ENCODE data around the gene ARHGEF7.

The ARHGEF7 gene

DNA sequence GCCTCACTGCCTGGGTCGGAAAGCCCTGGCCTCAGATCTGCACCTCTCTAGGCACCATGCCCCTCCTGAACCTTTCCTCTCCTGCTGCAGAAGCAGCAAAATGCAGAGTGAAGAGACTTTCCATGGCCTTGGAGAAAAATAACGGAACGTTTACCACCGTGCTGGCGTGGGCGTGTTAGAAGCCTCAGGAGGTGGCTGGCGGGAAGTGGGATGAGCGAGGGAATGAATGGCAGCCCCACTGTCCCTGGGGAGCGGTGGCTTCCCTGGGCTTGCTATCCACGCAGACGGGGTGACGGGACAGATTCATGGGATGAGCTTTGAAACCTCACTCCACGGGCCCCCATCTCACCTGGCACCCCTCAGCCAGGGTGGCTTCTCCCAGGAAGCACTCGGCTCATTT lies 209.6 kb downstream of the ARHGEF7 start:
- DNase-seq (ENCODE audit: low spot score), result no peak

DNA sequence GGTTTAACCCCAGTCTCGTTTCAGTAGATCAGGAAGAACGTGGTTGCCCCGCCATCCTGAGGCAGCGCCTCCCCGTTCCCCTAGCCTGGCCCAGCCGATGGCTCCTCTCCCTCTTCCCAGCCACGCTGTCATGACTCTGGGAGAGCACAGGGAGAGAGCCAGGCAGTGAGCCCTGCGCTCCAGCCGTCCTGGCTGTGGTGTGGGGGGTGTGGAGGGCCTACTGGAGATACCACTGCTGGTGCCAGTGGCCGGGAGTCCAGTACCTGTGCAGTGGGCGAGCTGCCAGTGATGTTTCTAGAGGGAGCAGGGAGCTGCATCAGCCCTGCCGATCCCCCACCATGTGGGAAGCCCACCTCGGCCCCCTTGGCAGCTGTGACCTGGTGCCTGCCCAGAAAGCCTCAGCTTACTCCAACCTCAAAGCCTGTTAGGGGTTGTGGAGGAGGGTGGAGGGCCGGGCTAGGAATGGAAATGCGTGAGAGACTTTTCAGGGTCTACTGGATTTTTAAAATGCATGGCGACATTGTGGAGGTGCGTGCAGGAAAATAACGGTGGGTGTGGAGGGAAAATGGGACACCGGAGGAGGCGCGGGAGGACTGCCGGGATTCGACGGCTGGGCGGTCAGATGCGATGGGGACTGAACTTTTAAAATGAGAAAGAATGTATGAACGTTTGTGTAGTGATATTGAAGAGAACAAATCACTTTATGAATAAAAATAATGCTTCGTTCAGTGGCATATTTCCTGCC lies 210.2 kb downstream of the ARHGEF7 start:
- DNase-seq (ENCODE audit: low spot score), result no peak

DNA sequence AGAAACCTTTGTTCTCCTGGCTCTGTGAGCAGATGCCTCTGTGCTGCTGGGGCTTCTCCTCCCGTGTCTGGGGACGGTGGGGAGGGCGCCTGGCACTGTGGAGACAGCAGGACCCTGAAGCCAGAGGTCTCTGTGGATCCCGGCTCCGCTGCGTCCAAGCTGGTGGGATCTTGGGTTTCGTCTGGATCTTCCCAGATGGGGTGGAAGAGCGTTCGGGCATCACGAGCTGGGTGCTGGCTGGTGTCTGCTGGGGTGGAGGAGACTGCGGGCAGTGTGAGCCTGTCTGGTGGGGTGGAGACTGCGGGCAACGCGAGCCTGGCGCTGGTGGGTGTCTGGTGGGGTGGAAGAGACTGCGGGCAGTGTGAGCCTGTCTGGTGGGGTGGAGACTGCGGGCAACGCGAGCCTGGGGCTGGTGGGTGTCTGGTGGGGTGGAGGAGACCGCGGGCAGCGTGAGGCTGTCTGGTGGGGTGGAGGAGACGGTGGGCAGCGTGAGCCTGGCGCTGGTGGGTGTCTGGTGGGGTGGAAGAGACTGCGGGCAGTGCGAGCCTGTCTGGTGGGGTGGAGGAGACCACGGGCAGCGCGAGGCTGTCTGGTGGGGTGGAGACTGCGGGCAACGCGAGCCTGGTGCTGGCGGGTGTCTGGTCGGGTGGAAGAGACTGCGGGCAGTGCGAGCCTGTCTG lies 211.0 kb downstream of the ARHGEF7 start:
- no peak for DNase-seq (ENCODE audit: low spot score)

DNA sequence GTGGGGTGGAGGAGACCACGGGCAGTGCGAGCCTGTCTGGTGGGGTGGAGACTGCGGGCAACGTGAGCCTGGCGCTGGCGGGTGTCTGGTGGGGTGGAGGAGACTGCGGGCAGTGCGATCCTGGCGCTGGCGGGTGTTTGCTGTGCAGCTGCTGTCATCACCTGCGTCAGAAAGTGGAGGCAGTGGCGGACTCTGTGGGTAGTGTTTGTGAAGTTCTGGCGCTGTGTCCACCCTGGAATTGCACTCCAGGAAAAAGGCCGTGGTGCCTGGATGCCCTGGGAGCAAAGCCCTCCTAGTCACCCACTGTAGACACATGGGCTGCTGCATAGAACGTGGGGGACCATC lies 211.5 kb downstream of the ARHGEF7 start:
- no peak for DNase-seq (ENCODE audit: low spot score)

DNA sequence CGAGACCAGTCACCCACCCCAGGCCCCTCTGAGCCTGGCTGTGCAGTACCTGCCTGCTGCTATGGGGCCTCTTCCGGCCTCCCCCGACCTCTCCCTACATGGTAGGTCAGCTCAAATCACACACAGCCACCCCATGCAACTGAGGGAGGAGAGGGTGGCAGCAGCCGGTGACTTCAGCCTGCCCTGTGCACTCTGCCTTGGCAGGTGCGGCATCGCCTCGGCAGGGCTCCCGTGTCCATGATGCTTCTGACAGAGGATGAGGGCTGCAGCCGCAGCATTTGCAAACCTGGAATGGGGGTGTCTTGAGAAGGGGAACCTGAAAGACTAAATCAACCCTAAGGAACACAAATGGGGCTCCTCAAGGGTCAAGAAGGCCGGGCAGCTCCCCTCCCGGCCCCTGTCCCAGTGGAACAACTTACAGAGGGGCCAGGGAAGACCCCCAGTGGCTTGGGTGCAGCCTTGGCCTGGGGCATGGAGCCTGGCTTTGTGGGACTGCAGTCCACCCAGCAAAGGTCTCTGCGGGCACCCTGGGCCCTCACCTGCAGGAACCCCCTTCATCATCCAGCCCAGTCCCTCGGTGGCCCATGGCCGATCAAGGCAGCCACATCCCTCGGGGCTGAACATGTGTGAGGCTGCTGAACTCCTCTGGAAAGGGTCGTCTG lies 212.0 kb downstream of the ARHGEF7 start:
- DNase-seq (ENCODE audit: low spot score), result no peak

DNA sequence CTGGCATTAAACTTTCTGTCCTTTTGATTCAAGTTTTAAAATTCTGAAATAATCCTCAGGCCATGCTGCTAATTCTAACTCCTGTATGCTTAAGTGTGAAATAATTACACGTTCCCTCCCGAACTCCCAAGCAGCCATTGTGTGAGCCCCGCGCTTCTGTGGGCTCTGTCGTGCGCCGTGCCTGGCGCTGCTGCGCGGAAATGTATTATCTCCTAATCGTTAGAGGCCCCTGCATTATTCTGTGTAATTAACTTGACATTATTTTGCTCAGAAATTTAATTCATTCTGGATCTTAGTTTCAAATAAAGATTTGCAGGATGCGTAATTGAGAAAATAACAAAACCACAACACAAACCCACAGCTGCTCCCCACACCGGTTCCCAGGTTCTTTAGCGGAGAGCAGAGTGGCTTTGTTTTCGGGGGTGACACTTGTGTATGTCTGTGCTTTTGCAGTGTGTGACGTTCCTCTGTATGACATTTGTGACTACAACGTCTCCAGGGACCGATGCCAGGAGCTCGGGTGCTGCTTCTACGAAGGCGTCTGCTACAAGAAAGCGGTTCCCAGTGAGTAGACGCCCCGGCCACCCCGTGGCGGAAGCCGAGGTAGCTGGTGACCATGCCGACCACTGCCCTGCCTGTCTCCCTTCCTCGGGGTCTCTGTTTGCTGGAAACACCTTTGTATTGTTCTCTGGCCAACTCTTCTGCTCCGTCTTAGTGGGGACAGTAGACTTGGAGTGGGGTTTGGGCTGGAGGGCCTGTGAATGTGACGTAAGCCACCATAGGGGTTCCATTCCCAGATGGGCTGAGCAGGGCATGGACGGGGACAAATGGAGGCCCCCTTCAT lies 212.8 kb downstream of the ARHGEF7 start:
- DNase-seq (ENCODE audit: low spot score), result no peak

DNA sequence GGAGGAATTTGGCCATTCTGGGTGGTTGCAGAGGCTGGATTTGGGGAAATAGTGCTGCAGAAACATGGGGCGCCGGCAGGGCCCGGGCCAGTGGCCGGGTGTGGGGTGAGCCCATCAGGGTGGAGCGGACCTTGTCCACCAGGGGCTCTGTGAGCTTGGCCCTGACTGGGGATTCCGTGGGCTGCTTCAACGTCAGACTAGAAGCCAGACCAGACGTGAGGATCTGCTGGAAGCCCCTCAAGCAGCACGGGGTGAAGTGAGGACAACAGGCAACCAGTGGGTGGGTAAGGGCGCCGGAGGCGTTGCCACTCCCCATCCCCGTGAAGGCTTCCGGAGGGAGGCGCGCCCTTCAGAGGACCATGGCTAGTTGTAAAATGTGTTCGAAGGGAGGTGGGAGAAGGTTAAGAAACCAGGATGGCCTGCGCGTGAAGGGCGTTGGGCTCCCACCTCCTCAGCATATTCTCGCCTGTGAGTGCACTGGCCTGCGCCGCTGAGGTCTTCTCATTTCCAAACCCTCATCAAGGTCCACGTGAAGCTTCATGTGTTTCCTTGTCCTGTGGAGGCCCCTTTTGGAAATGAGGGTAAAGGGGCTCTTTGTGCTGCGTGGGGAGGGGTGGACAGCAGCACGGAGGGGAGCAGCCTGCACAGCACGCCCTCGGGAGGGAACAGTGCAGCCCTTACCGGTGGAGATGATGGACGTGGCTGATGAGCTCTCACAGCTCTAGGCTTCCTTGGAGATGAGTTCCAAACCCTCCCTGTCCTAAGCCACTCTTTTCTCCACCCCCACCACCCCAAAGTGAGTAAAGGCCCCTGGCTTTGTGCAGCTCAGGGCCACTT lies 213.7 kb downstream of the ARHGEF7 start:
- DNase-seq (ENCODE audit: low spot score), result no peak

DNA sequence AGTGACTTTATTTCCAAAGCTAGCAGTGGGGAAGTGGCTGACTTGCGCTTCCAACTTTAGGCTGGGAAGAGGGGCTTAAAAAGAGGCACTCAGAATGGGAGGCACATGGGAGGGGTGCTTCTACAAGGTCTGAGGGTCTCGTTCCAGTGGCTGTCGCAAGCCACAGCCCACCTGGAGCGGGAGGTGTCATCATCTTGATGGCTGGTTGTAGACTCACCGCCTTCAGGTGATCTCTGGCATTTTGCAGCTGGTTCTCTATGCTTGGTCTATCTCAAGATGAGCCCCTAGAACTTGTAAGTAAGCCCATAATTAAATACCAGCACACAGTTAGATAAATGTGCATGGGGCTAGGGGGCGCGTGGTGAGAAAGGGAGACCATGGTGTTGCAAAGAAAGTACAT lies 214.5 kb downstream of the ARHGEF7 start:
- no peak for DNase-seq (ENCODE audit: low spot score)

DNA sequence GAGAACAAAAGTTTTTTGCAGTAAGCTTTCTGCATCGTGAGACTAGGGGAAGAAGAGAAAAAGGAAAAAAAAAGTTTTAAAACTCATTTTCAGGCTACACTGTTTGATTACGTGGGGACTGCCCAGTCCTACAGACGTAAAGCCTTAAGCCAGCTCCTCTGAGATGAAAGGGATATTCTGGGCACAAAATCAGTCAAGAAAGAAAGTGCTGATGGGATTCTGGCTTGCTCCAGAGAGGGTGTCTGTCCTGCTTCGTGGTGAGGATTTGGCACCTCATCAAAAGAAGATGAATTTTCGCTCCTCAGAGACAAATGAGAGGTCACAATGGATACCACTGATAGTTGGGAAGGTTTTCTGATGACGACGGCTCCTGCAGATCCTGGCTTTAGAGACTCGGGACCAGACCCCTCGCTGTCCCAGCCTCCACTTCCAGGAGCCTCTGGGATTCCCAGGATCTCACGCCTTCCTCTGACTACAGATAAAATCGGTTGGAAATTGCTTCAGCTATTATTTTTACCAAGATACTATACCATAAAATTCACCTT lies 215.0 kb downstream of the ARHGEF7 start:
- no peak for DNase-seq (ENCODE audit: low spot score)

DNA sequence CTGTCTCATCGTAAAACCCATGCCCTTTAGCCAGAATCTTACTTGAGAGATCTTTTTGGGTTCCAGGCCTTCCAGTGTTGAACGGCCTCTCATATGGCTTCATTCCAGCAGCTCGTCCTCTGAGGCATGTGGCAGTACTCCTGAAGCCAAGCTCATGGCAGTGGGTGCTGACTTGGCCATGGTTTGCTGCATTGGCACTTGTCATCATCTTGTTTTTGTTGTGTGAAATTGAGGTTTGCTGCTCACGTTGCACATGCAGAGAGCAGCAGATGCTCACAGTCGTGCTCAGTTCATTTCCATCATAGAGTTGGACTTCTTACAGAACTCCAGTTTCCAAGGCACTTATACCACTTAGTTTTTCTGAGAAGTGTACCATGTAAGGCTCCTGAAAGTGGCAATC lies 220.2 kb downstream of the ARHGEF7 start:
- no peak for DNase-seq (ENCODE audit: low spot score)

DNA sequence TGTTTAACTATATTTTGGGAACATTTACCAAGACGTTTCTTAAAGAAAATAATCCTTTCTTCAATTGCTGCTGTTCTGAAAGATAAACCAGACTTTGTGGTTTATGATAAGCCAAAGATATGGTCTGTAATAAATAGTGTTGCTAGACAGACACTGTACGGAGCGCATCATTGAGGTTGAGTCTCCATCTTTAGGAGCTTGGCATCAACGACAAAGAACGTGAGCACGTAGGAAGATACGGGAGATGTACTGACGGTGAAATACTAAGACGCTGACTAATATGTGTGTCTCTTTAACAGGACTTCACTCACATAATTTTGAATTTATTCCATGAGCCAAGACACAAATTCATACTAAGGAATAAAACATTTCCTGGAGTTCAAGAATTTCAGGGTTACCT lies 221.6 kb downstream of the ARHGEF7 start:
- no peak for DNase-seq (ENCODE audit: low spot score)

DNA sequence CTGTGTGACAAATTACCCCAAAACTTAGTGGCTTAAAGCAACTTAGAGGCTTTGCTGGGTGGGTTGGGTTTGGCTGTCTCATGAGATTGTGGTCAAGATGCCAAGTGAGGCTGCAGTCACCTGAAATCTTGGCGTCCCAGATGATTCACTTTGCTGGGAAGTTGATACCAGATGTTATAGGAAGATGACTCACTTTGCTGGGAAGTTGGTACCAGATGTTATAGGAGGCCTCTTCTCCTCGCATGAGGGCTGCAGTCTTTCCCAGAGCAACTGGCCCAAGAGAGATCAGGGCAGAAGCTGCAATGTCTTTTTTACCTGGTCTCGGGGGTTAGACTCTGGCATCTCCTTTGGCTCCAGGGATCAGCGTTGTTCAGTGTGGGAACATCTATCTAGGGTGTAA lies 222.1 kb downstream of the ARHGEF7 start:
- DNase-seq (ENCODE audit: low spot score), result no peak

DNA sequence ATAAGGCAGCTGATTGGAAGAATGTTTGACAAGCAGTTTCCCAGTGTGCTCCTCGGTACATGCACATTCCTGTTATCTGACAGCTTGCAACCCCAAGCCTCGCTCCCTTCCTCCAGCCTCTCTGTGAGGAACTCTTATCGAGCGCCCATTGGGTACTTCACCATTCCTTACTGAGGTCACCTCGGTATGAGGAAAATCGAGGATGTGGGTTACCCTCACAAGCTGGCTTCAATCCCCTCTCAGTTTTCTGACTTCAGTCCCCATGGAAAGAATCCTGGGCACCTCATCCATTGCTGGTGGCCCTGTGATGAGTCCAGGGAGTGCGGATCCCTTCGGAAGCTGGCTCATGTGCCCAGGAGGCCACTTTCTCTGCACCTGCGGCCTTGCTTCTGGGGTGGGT lies 222.6 kb downstream of the ARHGEF7 start:
- no peak for DNase-seq (ENCODE audit: low spot score)

DNA sequence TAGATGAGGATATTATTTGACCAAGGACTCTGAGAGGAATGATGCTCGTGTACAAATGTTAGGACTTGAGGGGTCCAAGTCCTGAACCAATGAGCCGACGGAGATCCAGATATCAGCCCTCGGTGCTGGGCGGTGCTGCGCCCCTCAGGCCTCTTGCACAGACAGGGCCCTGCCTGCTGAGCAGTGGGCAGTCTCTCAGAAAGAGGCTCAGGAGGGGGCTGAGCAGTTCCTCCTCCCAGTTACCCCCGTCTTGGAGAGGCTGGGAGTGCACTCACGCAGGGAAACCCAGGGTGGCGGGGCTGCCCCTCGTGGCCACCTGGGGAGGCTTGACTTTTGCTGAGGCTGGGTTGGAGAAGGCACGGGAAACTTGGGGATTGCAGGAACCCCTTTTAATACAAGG lies 223.7 kb downstream of the ARHGEF7 start:
- DNase-seq (ENCODE audit: low spot score), result no peak

DNA sequence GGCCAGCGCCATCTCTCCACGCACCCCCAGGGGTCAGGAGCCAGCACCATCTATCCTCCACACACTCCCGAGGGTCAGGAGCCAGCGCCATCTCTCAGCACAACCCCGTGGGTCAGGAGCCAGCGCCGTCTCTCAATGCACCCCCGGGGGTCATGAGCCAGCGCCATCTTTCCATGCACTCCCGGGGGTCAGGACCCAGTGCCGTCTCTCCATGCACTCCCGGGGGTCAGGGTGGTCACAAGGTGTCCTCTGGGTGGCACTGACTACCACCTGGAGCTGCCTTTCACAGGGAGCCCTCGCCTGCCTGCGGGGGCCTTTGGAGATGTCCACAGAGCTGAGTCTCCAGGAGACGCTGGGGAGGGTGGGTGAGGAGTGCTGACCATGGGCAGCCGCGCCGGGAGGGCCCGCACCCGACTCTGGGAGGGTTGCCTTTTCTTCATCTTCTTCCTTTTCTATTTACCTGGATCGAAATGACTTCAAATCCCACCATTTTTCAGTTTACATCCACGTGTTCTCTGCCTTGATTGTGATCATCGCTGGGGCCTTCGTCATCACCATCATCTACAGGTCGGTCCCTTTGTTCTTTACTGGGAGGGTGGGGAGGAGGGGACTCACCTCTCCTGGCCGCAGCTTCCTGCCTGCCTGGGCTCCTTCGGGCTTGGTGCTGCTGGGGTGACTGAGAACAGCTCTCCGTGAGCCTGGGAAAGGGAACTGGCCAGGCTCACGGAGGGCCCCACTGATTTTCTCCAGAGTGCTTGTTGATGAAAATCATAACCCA lies 224.4 kb downstream of the ARHGEF7 start:
- DNase-seq (ENCODE audit: low spot score), result no peak

DNA sequence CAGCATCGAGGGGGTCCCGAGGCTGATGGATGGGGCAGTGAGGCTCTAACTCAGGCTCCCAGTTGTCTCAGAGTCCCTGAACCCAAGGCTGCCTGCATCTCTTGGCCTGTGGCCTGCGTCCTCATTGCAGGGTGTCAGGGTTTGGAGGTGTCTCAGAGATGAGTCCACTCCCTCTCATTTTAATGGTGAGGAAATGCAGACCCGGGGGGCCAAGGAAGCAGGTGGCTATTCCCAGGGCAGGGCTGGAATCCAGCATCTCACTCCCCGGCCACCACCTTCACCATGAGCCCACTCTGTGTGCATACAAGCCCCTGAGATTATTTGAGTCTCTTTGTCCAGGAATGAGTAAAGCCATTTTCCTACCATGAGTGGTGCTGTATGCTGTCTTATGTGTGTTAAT lies 226.8 kb downstream of the ARHGEF7 start:
- no peak for DNase-seq (ENCODE audit: low spot score)

DNA sequence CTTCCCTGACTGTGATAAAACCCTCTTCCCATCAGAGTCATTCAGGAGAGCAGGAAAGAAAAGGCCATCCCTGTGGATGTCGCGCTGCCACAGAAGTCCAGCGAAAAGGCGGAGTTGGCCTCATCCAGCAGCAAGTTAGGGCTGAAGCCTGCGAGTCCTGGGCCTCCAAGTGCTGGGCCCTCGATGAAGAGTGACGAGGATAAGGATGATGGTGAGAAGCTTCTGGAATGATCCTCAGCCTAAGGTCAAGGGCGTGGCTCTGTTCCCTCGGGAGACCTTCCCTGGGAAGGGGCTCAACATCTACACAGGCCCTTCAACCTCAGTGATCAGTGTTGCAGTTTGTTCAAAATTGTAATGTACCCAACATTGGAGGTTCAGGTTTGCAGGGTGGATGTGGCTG lies 227.6 kb downstream of the ARHGEF7 start:
- no peak for DNase-seq (ENCODE audit: low spot score)

DNA sequence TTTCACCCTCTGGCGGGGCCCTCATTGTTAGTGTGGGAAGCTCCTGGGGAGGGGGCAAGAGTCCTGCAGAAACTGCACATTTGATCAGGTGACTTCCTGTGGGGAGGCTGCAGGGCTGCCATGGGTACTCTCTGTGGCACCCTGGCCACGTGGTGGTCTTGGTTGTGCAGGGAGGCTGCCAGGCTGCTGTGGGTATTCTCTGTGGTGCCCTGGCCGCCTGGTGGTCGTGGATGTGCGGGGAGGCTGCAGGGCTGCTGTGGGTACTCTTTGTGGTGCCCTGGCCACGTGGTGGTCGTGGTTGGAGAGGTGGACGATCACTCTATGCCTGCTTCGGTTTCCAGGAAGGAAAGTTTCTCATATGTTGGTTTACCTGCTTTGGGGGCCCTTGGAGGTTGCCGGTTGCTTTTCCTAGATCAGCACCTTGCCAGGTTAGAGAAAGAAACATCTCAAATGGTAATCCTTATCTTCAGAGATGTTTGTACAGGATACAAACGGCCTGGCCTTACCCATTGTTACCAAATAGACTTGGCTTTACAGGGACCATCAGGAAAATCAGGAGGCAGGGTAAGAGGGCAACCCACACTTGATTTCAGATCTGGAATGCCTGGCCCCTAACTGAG lies 228.2 kb downstream of the ARHGEF7 start:
- DNase-seq (ENCODE audit: low spot score), result no peak

DNA sequence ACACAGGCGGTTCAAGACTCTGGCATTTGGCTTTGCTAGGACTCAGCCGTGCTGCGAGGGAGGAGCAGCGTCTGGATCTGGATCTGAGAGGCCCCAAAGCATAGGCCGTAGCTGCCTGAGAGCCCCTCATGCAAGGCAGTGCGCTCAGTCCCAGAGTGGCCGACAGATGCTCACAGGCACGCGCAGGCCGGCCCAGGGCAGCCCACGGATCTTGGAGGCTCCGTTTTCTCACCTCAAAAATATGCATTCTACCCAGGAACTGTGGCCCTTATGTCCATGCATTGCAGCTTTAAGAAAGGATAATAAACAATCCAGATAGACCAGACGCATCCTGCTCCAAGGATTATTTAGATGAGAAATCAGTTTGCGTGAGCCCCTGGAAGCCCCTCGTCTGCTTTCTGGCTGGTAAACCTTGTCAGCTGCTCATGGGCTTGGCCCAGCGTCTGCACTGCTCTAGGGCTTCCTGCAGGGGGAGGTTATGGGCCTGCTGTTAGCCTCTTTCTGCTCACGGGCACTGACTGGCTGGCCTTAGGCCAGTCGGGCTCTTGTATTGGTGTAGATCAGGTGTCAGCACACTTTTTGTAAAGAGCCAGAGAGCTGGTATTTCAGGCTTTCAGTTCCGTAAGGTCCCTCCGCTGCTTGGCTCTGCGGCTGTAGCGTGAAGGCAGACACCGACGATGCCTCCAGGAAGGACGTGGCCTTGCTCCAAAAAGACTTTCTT lies 229.5 kb downstream of the ARHGEF7 start:
- DNase-seq (ENCODE audit: low spot score), result no peak

Data from CD4-positive, alpha-beta T cell treated with Interleukin-6 at 100 ng/mL for 8 hours (primary cell).